Measurements from ENCODE around the gene QSOX2.

DNA sequence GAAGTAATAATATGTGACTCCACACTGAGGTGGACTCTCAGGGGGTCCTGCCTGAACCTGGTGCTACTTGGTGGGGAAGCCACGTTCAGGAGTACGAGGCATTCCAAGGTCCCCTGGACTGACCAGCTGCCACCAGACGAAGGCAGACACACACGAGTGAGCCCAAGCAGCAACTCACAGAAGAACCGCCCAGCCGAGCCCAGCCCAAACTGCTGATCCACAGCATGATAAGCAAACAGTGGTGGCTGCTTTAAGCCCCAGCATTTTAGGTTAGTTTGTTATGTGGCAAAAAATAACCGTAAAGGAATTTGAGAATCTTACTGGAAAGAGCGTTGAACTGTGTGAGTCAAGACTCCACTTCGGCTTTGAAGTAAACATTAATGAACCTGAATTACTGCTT is 31.9 kb downstream of the QSOX2 start:
- TF ChIP-seq POLR2A (IDR thresholded peaks at IDR 0.05): no peak
- TF ChIP-seq, protein P1, sequence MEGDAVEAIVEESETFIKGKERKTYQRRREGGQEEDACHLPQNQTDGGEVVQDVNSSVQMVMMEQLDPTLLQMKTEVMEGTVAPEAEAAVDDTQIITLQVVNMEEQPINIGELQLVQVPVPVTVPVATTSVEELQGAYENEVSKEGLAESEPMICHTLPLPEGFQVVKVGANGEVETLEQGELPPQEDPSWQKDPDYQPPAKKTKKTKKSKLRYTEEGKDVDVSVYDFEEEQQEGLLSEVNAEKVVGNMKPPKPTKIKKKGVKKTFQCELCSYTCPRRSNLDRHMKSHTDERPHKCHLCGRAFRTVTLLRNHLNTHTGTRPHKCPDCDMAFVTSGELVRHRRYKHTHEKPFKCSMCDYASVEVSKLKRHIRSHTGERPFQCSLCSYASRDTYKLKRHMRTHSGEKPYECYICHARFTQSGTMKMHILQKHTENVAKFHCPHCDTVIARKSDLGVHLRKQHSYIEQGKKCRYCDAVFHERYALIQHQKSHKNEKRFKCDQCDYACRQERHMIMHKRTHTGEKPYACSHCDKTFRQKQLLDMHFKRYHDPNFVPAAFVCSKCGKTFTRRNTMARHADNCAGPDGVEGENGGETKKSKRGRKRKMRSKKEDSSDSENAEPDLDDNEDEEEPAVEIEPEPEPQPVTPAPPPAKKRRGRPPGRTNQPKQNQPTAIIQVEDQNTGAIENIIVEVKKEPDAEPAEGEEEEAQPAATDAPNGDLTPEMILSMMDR (IDR thresholded peaks at IDR 0.05): no peak
